ENCODE data around the gene WIPF1.

Gene WIPF1

GRCh38 chr2:174597345-174598047, at the start of gene WIPF1:
Gene WIPF1 (minus strand): TSS chr2:174597804. CDS start chr2:174585573, 12,231 bp downstream.
- DNase-seq = peak; percentile 85

- DNase-seq = no peak
These were observed 47.7 kb upstream of the WIPF1 start for GRCh38 chr2:174645296-174645695.

- DNase-seq = no peak
These were observed 46.8 kb upstream of the WIPF1 start for GRCh38 chr2:174644406-174644805.

- DNase-seq = no peak
These were observed 45.8 kb upstream of the WIPF1 start for GRCh38 chr2:174643356-174643755.

GRCh38 chr2:174641168-174641567, 43.6 kb upstream of the WIPF1 start:
- no peak for DNase-seq

- DNase-seq = no peak
These were observed 39.4 kb upstream of the WIPF1 start for GRCh38 chr2:174636987-174637386.

GRCh38 chr2:174635776-174636404, 38.3 kb upstream of the WIPF1 start:
- DNase-seq = peak; percentile 37

- no peak for DNase-seq
These were observed 37.5 kb upstream of the WIPF1 start for GRCh38 chr2:174635015-174635593.

- no peak for DNase-seq
These were observed 36.8 kb upstream of the WIPF1 start for GRCh38 chr2:174634130-174635014.

GRCh38 chr2:174633623-174633930, 36.0 kb upstream of the WIPF1 start:
- no peak for DNase-seq

- DNase-seq = no peak
These were observed 35.4 kb upstream of the WIPF1 start for GRCh38 chr2:174632841-174633622.

- DNase-seq = peak; percentile 61
These were observed 33.7 kb upstream of the WIPF1 start for GRCh38 chr2:174631009-174631981.

GRCh38 chr2:174630107-174630506, 32.5 kb upstream of the WIPF1 start:
- DNase-seq = no peak

GRCh38 chr2:174629506-174629905, 31.9 kb upstream of the WIPF1 start:
- no peak for DNase-seq

- no peak for DNase-seq
These were observed 31.0 kb upstream of the WIPF1 start for GRCh38 chr2:174628528-174629169.

GRCh38 chr2:174627216-174627615, 29.6 kb upstream of the WIPF1 start:
- no peak for DNase-seq

- DNase-seq = no peak
These were observed 27.4 kb upstream of the WIPF1 start for GRCh38 chr2:174624895-174625430.

- no peak for DNase-seq
These were observed 26.1 kb upstream of the WIPF1 start for GRCh38 chr2:174623690-174624089.

- no peak for DNase-seq
These were observed 25.6 kb upstream of the WIPF1 start for GRCh38 chr2:174623106-174623637.

GRCh38 chr2:174621323-174621722, 23.7 kb upstream of the WIPF1 start:
- DNase-seq = no peak

Measured in HCEC 1CT (cell line).